HG02588 (cell line): ENCODE results near the gene SMYD3.
"Not testable (repeated sequence)": the region's sequence is repeated elsewhere in the genome, so short reads cannot be mapped to it uniquely, and the experiment has no call there.

Source experiments
- ATAC-seq: cut with Tn5 transposase; IDR thresholded peaks from one replicate; pipeline ENCODE4 v1.9.1; 2021; ENCODE audit warnings: mild to moderate bottlenecking, moderate library complexity; ENCODE audit not compliant: unreplicated experiment

The SMYD3 gene

GRCh38 chr1:246048693-246049092 lies 458.4 kb downstream of the SMYD3 start:
- no peak for ATAC-seq

GRCh38 chr1:246043556-246043955 lies 463.5 kb downstream of the SMYD3 start:
- no peak for ATAC-seq

- no peak for ATAC-seq
These were observed 465.7 kb downstream of the SMYD3 start for GRCh38 chr1:246041360-246041759.

DNA sequence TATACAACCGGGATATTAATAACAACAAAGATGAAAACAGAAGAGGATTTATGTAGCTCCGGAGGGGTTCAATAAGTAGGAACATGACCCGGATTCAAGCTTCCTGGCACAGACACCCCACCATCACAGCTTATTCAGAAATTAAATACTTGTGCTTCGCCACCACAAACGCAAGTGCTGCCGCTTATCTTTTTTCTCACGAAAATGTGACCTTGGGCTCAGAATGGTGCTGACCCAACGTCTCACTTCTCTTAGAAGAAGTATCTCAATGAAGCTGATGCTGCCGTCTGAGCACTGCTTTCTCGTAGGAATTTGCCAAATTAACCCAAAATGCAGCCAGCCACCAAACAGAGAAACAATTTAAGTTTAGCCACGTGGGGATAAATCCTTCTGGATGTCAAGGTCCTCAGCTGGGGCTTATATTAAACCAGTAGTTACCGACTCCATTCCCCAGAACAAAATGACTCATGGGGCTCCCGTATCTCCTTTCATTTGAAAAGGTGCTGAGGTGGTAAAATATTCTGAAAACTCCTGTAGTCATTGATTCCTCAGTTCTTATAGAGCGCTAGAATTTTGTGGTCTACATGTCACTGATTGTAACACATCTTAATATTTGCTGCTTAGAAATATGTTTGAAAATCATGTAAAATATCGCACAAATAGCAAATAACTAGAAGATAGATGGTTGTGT lies 466.7 kb downstream of the SMYD3 start:
- ATAC-seq: no peak

DNA sequence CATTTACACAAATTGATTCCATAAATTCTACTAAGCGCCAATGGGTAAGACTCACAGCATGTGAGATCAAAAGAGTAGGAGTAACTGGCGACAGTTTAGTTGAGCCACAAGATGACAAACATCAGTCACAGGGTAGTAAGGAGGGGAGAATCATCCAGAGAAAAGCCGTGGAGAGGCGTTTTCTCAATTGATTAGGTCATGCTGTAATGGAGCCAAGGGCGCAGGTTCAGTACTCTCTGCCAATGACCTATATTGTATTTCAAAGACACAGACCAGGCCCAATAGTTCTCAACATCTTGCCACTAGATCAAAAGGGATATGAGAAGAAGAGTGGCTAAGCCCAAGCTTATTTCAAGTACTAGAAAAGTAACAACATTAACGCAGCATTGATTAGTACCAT lies 467.5 kb downstream of the SMYD3 start:
- ATAC-seq: no peak

GRCh38 chr1:246037832-246038231 lies 469.2 kb downstream of the SMYD3 start:
- no peak for ATAC-seq

GRCh38 chr1:246036175-246036574 lies 470.9 kb downstream of the SMYD3 start:
- ATAC-seq: no peak

DNA sequence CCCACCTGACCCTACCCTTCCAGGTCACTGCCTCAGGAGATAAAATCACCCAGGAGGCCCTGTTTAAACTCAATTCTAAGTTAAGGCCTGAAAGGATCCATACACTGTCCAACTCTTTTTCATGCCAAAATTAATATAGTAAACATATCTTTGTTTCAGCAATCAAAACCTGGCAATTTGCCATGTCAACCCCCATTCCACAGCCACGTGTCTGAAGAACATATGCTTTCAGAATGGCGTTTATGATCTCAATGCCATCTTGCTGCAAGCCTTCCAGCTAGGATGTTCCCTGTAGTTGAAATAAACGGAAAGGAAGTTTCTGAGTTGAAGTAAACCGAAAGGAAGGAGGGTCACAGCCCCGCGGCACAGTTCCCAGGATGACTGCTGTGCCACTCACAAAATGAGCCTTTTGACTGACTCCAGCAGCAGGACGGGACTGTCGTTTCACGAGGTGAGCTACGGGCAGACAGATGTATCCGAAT lies 472.0 kb downstream of the SMYD3 start:
- no peak for ATAC-seq

GRCh38 chr1:246034630-246035029 lies 472.4 kb downstream of the SMYD3 start:
- no peak for ATAC-seq

GRCh38 chr1:246032984-246033383 lies 474.1 kb downstream of the SMYD3 start:
- no peak for ATAC-seq

- ATAC-seq: no peak
These were observed 475.0 kb downstream of the SMYD3 start for GRCh38 chr1:246032031-246032551.

DNA sequence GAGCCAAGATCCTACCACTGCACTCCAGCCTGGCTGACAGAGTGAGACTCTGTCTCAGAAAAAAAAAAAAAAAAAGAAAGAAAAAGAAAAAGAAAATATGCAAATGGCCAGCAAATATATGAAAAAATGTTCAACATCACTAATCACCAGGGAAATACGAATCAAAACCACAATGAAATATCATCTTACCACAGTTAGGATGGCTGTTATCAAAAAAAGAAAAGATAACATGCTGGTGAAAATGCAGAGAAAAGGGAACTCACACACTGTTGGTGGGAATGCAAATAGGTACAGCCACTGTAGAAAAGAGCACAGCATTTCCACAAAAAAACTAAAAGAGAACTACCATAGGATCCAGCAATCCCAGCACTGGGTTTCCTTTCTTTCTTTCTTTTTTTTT lies 477.5 kb downstream of the SMYD3 start:
- no peak for ATAC-seq

GRCh38 chr1:246024118-246024517 lies 483.0 kb downstream of the SMYD3 start:
- not testable (repeated sequence) for ATAC-seq

- no peak for ATAC-seq
These were observed 486.7 kb downstream of the SMYD3 start for GRCh38 chr1:246020211-246020954.

DNA sequence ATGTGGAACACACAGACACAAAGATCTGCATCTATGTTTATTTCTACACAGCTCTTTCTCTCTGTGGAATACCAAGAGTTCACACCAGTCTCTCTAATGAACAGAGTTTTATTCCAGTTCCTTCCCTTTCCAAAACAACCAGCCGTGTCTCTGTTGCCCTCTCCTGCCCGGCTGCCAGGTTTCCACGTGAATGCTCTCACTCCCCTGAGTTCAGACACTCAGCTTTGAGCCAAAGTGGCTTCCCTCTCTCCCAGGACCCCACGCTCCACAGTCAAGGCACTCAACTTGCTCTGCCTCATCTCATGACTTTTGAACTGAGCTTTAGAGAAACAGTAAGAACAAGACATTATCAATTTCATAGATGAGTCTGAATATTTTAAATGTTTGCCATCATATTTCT lies 488.9 kb downstream of the SMYD3 start:
- ATAC-seq: no peak

DNA sequence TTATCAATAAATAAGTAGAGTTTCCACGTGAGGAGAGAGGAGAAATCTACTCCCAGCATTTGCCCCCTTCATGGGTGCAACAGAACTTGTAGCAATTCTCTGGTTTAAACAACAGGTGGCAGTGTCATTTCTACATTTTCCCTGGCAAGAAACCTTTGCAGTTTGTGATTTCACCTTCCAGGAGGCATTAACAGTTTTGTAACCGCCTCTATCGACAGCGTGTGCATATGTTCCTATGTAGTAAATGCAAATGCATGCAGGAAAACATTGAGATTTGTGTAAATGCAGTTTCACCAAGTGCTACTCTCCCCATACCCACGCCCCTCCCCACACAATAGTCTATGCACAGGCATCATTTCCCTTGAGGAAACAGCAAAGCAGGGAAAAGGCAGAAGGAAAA lies 494.7 kb downstream of the SMYD3 start:
- no peak for ATAC-seq

DNA sequence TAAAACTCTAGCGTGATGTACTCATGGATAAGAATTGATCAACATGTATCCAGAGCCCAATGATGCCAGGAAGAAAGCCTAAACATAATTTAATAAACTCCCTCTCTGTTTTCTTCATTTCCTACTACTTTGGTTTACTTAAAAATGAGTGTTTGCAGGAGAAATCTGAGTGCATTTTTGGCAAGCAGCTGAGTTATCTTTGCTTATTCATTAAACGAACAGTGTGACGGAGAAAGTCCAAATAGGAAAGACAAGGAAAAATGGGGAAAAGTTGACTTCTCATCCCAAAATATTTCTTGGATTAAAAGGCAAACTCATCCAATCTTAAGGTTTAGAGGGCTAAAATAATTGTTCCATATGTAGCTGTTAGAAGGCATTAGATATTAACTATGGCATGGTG lies 496.7 kb downstream of the SMYD3 start:
- ATAC-seq: no peak

- ATAC-seq: no peak
These were observed 498.7 kb downstream of the SMYD3 start for GRCh38 chr1:246008363-246008831.

DNA sequence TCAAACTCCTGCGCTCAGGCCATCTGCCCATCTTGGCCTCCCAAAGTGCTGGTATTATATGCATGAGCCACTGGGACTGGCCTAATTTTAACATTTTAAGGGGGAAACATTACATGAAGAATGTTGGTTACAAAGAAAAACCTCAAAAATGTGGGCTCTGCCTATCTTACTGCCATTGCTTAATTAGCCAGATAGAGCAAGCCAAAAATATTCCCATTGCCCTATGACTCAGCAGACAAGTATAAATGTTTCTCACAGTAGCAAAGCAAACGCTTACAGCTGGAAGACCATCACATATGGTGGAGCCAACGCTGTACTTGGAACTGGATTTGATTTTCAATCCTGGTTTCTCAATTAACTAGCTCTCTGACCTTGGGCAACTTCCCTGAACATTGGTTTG lies 502.0 kb downstream of the SMYD3 start:
- ATAC-seq: no peak

DNA sequence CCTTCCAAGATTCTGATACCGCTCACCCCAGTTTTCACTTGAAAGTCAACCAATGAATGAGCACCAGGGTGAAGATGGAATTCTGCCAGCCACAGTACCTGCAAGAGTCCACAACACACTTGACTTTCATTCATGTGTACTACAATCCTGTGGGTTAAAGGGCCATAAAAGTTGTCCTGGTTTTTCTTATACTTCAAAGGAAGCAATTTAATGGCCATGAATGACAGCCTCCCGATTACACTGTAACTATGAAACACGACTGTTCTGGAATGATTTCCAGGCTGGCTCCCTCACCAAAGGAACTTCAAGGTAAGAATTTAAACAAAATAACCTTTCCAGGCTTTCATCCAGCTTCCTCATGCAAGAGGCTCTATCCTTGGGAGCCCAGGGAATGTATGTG lies 502.8 kb downstream of the SMYD3 start:
- ATAC-seq: no peak

GRCh38 chr1:246003442-246003730 lies 503.7 kb downstream of the SMYD3 start:
- no peak for ATAC-seq

GRCh38 chr1:246002725-246003441 lies 504.2 kb downstream of the SMYD3 start:
- no peak for ATAC-seq
